Muscle of back (tissue), 11 donors: Measurements from ENCODE around the gene AGER. TPM values are rescaled to one million over a fixed set of nuclear protein-coding genes. Genes with fewer than 3 reads are reported as not detected.
A peak's percentile ranks its signal among the peaks of the same experiment; 100 is the strongest.
"Not testable (repeated sequence)": the region's sequence is repeated elsewhere in the genome, so short reads cannot be mapped to it uniquely, and the experiment has no call there.

Experiments used
- DNase-seq, 3 donors: peaks; one replicate each; pipeline versions ENCODE4 v3.0.0 to v3.0.0-alpha.2; 2013
- polyA plus RNA-seq, 10 donors: library from polyadenylated mRNA; unstranded; fragments of 120-200 nt; gene quantifications; one replicate each; pipeline ENCODE4 v1.2.1, GENCODE V29; 2013; ENCODE audit not compliant: insufficient read length in 10 of 10

Gene AGER
- polyA plus RNA-seq, 10 donors, result 4.9 to 15.9 (median 7.4) TPM

- DNase-seq, result no peak
These were observed 33.9 kb downstream of the AGER start for GRCh38 chr6:32149932-32150870.

GRCh38 chr6:32149092-32149755 lies 34.8 kb downstream of the AGER start:
- no peak for DNase-seq

- DNase-seq, result peak in 2 of 3 donors; percentile 59 to 73
These were observed 35.6 kb downstream of the AGER start for GRCh38 chr6:32148289-32149091.

GRCh38 chr6:32147401-32148132 lies 36.5 kb downstream of the AGER start:
- no peak for DNase-seq

- no peak for DNase-seq
These were observed 37.4 kb downstream of the AGER start for GRCh38 chr6:32146687-32147086.

- no peak for DNase-seq
These were observed 37.8 kb downstream of the AGER start for GRCh38 chr6:32146287-32146686.

GRCh38 chr6:32144238-32144637 lies 39.8 kb downstream of the AGER start:
- DNase-seq, result not testable (repeated sequence)

GRCh38 chr6:32140420-32141046 lies 43.5 kb downstream of the AGER start:
- DNase-seq, result no peak

- no peak for DNase-seq
These were observed 44.5 kb downstream of the AGER start for GRCh38 chr6:32139590-32139989.

- DNase-seq, result no peak
These were observed 46.6 kb downstream of the AGER start for GRCh38 chr6:32137454-32137853.

- no peak for DNase-seq
These were observed 50.3 kb downstream of the AGER start for GRCh38 chr6:32133786-32134185.

GRCh38 chr6:32132110-32132509 lies 51.9 kb downstream of the AGER start:
- no peak for DNase-seq

GRCh38 chr6:32131439-32131948 lies 52.6 kb downstream of the AGER start:
- DNase-seq, result no peak

Other genes with a start within 250 kb of the AGER start
- 1 to 10 TPM; 1.0 to 2.6 (median 1.6) TPM for gene CFB, start 238.2 kb downstream of the AGER start, polyA plus RNA-seq
- 10 to 100 TPM; 49.5 to 68.7 (median 64.3) TPM for gene NELFE, start 225.3 kb downstream of the AGER start, polyA plus RNA-seq
- gene SKIC2, start 225.1 kb downstream of the AGER start, polyA plus RNA-seq, result 10 to 100 TPM; 17.9 to 35.1 (median 25.0) TPM
- gene DXO, start 212.1 kb downstream of the AGER start, polyA plus RNA-seq, result 10 to 100 TPM; 11.4 to 21.4 (median 15.4) TPM
- gene C4A, start 202.2 kb downstream of the AGER start, polyA plus RNA-seq, result 10 to 100 TPM in 5 of 10 donors, 1 to 10 TPM in 5; 6.2 to 21.3 (median 10.3) TPM
- gene C4B, start 169.5 kb downstream of the AGER start, polyA plus RNA-seq, result 10 to 100 TPM in 9 of 10 donors, 1 to 10 TPM in 1; 8.7 to 25.9 (median 14.3) TPM
- gene CYP21A2, start 145.8 kb downstream of the AGER start, polyA plus RNA-seq, result 1 to 10 TPM in 2 of 10 donors, under 1 TPM in 8; 0.35 to 1.1 (median 0.58) TPM
- gene TNXB, start 74.9 kb downstream of the AGER start, polyA plus RNA-seq, result 100 to 1,000 TPM in 7 of 10 donors, 10 to 100 TPM in 3; 87.2 to 269 (median 143) TPM
- gene ATF6B, start 56.0 kb downstream of the AGER start, polyA plus RNA-seq, result 10 to 100 TPM; 33.0 to 55.9 (median 41.5) TPM
- gene FKBPL, start 54.0 kb downstream of the AGER start, polyA plus RNA-seq, result 1 to 10 TPM; 3.3 to 5.4 (median 4.0) TPM
- gene PRRT1, start 32.3 kb downstream of the AGER start, polyA plus RNA-seq, result 1 to 10 TPM in 6 of 10 donors, under 1 TPM in 4; 0.62 to 2.0 (median 1.6) TPM
- 10 to 100 TPM; 22.3 to 37.4 (median 29.0) TPM for gene PPT2, start 30.1 kb downstream of the AGER start, polyA plus RNA-seq
- gene EGFL8, start 19.7 kb downstream of the AGER start, polyA plus RNA-seq, result 10 to 100 TPM; 19.1 to 45.8 (median 25.4) TPM
- 10 to 100 TPM; 55.3 to 64.3 (median 59.1) TPM for gene AGPAT1, start 8.2 kb downstream of the AGER start, polyA plus RNA-seq
- gene RNF5, start 5.8 kb downstream of the AGER start, polyA plus RNA-seq, result 10 to 100 TPM; 39.1 to 54.0 (median 48.7) TPM
- gene PBX2, start 5.9 kb upstream of the AGER start, polyA plus RNA-seq, result 100 to 1,000 TPM in 7 of 10 donors, 10 to 100 TPM in 3; 86.2 to 123 (median 103) TPM
- 10 to 100 TPM in 2 of 10 donors, 1 to 10 TPM in 8; 5.0 to 17.7 (median 7.4) TPM for gene GPSM3, start 8.4 kb upstream of the AGER start, polyA plus RNA-seq
- gene NOTCH4, start 39.8 kb upstream of the AGER start, polyA plus RNA-seq, result 10 to 100 TPM; 15.1 to 30.0 (median 22.0) TPM
- gene TSBP1, start 187.7 kb upstream of the AGER start, polyA plus RNA-seq, result under 1 TPM in 1 of 10 donors, not detected in 9; 0.45 TPM
- 1 to 10 TPM in 1 of 10 donors, under 1 TPM in 8, not detected in 1; 0.16 to 1.2 (median 0.39) TPM for gene BTNL2, start 222.9 kb upstream of the AGER start, polyA plus RNA-seq